SU-DHL-6 (cell line): ENCODE measurements around the gene INPP1.

Experiments
- CTCF ChIP-seq: fragments of 200-600 bp; sonication (generic); IDR thresholded peaks from one replicate; pipeline ENCODE4 v1.5.1; 2017; ENCODE audit warnings: antibody characterized with exemption, mild to moderate bottlenecking, low read length, moderate library complexity; ENCODE audit not compliant: insufficient read depth, poor library complexity, severe bottlenecking
- EZH2phosphoT487 ChIP-seq: fragments of 200-600 bp; sonication (generic), shearing (Covaris generic); conservative IDR thresholded peaks from 2 replicates; pipeline ENCODE4 v1.6.1; 2018; ENCODE audit warnings: mild to moderate bottlenecking, antibody characterized with exemption, low read length, moderate library complexity, mixed read lengths

- no peak for TF ChIP-seq EZH2phosphoT487
- no peak for TF ChIP-seq CTCF
These were observed 14.2 kb downstream of the INPP1 start for GRCh38 chr2:190357600-190357999.
